NCI-H526 (cell line): ENCODE measurements around the gene ARMH3.

ENCODE experiments used
- DNase-seq, 2 experiments: peaks; one replicate each; lab custom pipeline; 2025; lab: John Stamatoyannopoulos, UW

The ARMH3 gene

DNA sequence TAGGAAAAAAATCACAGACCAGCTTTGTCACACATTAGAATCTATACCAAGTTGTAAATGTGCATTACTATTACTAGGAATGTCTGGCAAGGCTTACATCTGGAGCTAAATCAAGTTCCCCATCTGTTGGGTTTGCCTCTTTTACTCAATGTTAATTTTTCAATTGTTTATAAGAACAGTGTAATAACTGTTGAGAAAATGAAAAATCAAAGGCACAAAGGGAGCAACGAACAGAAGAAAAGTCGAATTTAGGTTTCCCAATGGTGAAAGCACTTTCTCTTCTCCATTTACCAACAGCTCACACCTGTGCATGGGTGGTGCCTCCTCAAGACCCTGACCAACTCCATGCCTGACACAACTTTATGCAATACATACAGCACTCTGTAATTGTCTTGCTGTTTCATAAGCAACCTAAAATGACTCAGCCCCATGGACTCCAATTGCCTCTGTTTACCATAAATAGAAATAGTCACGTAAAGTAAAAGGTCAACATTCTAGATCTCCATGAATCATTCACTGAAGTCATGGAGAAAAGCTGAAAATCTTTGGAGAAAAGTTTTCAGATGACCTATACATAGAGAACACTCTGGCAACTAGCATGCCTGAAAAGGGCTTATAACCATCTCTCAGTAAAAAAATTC, 116.8 kb downstream of the ARMH3 start:
- DNase-seq: no peak

- no peak for DNase-seq
These were observed 117.5 kb downstream of the ARMH3 start for GRCh38 chr10:101938305-101939007.

DNA sequence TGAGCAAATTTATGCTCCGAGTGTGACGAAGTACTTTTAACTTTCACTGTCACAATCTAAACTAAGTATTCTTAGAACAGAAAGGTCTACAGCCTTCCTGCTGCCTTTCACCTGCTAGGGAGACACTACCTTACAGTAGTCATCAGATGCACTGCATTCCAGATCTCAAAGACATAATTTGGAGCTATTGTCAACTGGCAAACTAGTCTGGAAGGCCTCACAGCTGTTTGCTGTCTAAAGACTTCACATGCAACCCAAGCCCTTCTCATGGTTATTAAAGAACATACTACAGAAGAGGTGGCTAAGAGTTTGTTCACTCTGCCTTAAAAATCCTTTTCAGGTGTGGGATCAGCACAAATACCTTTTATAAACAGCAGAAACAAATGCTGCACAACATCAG, 120.5 kb downstream of the ARMH3 start:
- no peak for DNase-seq

- DNase-seq: no peak
These were observed 121.2 kb downstream of the ARMH3 start for GRCh38 chr10:101934686-101935305.

DNA sequence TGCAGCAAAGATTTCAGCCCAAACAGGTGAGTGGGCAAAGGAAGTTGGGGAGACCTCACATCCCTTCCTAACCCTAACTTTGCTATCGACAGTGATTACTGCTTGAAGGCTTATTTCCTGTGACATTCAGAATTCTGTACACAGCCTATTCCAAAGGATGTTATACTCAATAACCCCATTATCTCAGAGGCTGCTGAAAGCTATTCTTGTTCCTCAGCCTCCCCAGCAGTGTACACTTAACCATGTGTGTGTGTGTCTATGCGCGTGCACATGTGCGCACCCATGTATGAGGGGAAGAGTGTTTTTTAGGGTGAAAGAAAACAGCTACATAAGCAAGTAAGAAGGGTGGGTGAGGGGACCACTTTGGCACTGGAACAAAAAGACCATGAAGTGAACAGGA, 122.0 kb downstream of the ARMH3 start:
- DNase-seq: no peak

GRCh38 chr10:101932183-101932582, 123.8 kb downstream of the ARMH3 start:
- no peak for DNase-seq

GRCh38 chr10:101925027-101925426, 130.9 kb downstream of the ARMH3 start:
- DNase-seq: no peak

DNA sequence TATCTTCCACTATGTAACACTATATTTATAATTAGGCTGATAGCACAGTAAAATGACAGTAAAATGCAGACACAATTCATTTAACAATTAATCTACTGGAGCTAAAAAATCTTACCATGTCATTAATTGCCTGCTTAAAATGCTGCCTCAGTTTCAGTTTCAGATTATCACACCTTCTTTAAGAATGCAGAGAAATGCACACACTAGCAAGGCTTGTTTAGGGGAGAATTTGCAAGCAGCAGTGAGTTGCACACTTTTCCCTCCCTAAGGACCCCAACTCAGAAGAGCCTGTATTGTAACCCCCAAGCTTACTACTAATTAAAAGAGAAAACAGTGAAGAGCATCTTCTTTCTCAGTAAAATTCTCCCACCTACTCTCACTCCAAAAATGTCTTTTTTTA, 132.7 kb downstream of the ARMH3 start:
- no peak for DNase-seq

GRCh38 chr10:101922846-101923245, 133.1 kb downstream of the ARMH3 start:
- DNase-seq: no peak

DNA sequence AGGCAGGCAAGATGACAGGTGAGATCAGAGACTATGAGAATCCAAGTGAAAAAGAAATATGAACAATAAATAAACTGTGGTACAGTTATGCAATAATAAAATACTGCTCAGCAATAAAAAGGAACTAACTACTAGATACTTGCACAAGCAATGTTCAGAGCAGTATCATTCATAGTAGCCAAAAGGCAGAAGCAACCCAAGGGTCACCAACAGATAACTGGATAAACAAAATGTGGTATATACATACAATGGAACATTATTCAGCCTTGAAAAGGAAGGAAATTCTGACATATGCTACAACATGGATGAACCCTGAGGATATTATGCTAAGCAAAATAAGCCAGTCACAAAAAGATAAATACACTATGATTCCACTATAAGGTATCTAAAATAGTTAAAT, 135.4 kb downstream of the ARMH3 start:
- DNase-seq: no peak

GRCh38 chr10:101919026-101919770, 136.8 kb downstream of the ARMH3 start:
- DNase-seq: no peak

DNA sequence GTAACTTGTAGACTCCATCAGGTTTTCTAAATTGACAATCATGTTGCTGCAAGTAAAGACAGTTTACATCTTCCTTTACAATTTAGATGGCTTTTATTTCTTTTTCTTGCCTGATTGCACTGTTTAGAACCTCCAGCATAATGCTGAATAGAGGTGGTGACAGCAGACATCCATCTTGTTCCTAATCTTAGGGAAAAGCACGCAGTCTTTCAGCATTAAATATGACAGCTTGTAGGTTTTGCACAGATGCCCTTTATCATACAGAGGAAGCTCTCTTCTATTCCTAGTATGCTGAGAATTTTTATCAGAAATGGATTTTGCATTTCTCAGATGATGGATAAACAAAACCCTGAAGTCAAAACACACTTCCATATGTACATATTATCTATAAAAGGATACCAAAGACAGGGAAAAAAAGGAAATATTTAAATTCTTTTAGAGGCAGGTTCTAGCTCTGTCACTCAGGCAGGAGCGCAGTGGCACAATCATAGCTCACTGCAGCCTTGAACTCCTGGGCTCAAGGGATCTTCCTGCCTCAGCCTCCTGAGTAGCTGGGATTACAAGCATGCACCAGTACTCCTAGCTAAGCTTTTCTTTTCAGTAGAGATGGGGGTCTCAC, 143.3 kb downstream of the ARMH3 start:
- DNase-seq: no peak

- no peak for DNase-seq
These were observed 149.3 kb downstream of the ARMH3 start for GRCh38 chr10:101906586-101907183.

- no peak for DNase-seq
These were observed 150.7 kb downstream of the ARMH3 start for GRCh38 chr10:101905251-101905650.

- peak in 1 of 2 experiments; percentile 51 for DNase-seq
These were observed 152.0 kb downstream of the ARMH3 start for GRCh38 chr10:101903827-101904550.

DNA sequence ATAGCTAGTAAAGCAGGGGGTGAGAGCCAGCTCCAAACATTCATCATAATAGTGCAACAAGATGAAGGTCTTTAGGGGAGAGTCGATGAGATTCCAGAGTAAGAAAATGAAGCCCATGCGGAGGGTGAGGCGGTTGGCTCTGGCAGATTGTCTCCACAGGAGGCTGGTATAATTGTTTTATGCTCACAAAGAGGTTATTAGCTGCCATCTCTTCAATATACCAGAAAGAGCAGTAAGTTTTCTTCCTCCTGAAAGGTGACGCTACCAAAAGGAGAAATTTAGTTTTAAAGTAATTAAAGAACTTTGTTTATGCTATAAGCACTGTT, 153.2 kb downstream of the ARMH3 start:
- no peak for DNase-seq

- DNase-seq: no peak
These were observed 153.7 kb downstream of the ARMH3 start for GRCh38 chr10:101902032-101902819.

DNA sequence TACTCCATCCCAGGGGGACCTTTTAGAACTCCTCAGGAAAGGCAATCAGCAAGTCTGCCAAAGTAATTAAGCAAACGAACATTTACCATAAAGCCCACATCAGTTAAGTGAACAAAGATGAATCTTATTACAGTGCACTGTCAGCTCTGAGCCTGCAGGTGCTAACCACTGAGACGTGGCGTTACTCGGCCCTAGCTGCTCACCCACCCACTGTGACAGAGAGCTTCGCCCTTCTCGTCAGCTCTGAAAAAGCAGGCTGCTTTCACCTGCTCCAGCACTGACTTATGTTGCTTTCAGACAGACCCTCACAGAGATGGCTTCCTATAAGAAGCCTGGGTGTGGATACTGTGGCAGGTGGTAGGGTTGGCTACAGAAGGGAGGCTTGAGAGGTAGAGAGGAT, 154.6 kb downstream of the ARMH3 start:
- DNase-seq: peak in 1 of 2 experiments; percentile 18

DNA sequence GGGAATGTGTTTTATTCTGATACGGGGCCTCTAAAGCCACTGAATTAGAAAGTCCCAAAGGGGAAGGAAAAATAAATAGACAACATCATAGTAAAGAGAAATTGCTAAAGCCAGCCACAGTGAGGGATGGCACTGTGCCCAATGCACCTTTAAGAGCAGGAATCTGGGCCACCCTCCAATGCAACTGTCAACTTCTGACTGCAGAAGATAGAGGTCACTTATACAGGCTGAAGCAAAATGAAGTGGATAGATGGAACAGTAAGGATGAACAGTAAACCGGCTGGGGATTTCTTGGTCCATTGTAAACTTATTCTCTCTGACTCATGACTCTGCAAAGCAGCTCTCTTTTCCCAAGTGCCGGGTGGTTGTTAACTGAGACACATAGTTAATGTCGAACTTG, 158.3 kb downstream of the ARMH3 start:
- no peak for DNase-seq

GRCh38 chr10:101896225-101896877, 159.6 kb downstream of the ARMH3 start:
- DNase-seq: no peak
